Natural killer cell treated with Interleukin-12 subunit alpha and Interleukin-12 subunit beta and Interleukin-15 and Interleukin-18, amount 100 ng/mL, for 72 hours (primary cell): ENCODE measurements around the gene LAMA4. TPM values are rescaled to one million over a fixed set of nuclear protein-coding genes. Genes with fewer than 3 reads are reported as not detected.

Experiments used
- total RNA-seq, 2 donors: library from RNA; stranded (reverse); gene quantifications; one replicate each; pipeline ENCODE4 v1.2.3, GENCODE V29; 2022

LAMA4 gene
- total RNA-seq, 2 donors from 2014 or later: not detected

Other genes starting within 250 kb of the LAMA4 start
- gene CCN6, start 200.5 kb downstream of the LAMA4 start, total RNA-seq: not detected
- gene TUBE1, start 167.1 kb downstream of the LAMA4 start, total RNA-seq: 10 to 100 TPM; 26.4 to 28.4 TPM
- 1 to 10 TPM; 2.7 to 5.3 TPM for gene FAM229B, start 167.0 kb downstream of the LAMA4 start, total RNA-seq
- not detected for gene RFPL4B, start 92.8 kb upstream of the LAMA4 start, total RNA-seq